Karpas-422 (cell line): ENCODE results near the gene FGFR3. TPM values are rescaled to one million over a fixed set of nuclear protein-coding genes. Genes with fewer than 3 reads are reported as not detected.

Experiments used
- DNase-seq: peaks from one replicate; pipeline ENCODE4 v3.0.0-alpha.2; 2015
- H2AFZ ChIP-seq: fragments of 200-600 bp; sonication (generic); 2 replicates; pipeline ENCODE4 v1.6.1; 2014; ENCODE audit warnings: antibody characterized with exemption, low read length, mixed read lengths
- H3K27ac ChIP-seq: fragments of 200-600 bp; sonication (generic); 2 replicates; pipeline ENCODE4 v1.5.1; 2014; ENCODE audit warnings: mild to moderate bottlenecking, low read length, moderate library complexity
- H3K27me3 ChIP-seq: fragments of 200-600 bp; sonication (generic); 2 replicates; pipeline ENCODE4 v1.6.1; 2014; ENCODE audit warnings: low read length, mixed read lengths
- H3K36me3 ChIP-seq: fragments of 200-600 bp; sonication (generic); 2 replicates; pipeline ENCODE4 v1.6.1; 2014; ENCODE audit warnings: low read length, mixed read lengths; ENCODE audit not compliant: insufficient read depth
- H3K4me1 ChIP-seq: fragments of 200-600 bp; sonication (generic); 2 replicates; pipeline ENCODE4 v1.6.1; 2014; ENCODE audit warnings: mild to moderate bottlenecking, low read length, mixed read lengths
- H3K4me2 ChIP-seq: fragments of 200-600 bp; sonication (generic); 2 replicates; pipeline ENCODE4 v1.6.1; 2014; ENCODE audit warnings: low read length, low read depth, mild to moderate bottlenecking; ENCODE audit not compliant: poor library complexity, severe bottlenecking
- H3K4me3 ChIP-seq: fragments of 200-600 bp; sonication (generic); 2 replicates; pipeline ENCODE4 v1.5.1; 2014; ENCODE audit warnings: mild to moderate bottlenecking, antibody characterized with exemption, low read length, mixed read lengths
- H3K79me2 ChIP-seq: fragments of 200-600 bp; sonication (generic); 2 replicates; pipeline ENCODE4 v1.6.1; 2014; ENCODE audit warnings: mild to moderate bottlenecking, low read length, mixed read lengths
- H3K9ac ChIP-seq: fragments of 200-600 bp; sonication (generic); 2 replicates; pipeline ENCODE4 v1.6.0; 2014; ENCODE audit warnings: low read length
- H3K9me2 ChIP-seq: fragments of 200-600 bp; sonication (generic), shearing (Covaris generic); replicated peaks from 2 replicates; pipeline ENCODE4 v1.6.0; 2014; ENCODE audit warnings: mild to moderate bottlenecking, low read length, moderate library complexity; ENCODE audit not compliant: insufficient read depth
- H3K9me3 ChIP-seq: fragments of 300-700, 200-600 bp; sonication (generic); 2 replicates; pipeline ENCODE4 v1.6.1; 2014; ENCODE audit warnings: low read length, mixed read lengths
- H4K20me1 ChIP-seq: fragments of 200-600 bp; sonication (generic); 2 replicates; pipeline ENCODE4 v1.6.1; 2014; ENCODE audit warnings: mild to moderate bottlenecking, antibody characterized with exemption, low read length, low read depth; ENCODE audit not compliant: insufficient read depth
- total RNA-seq: library from RNA; depleted of rRNA; stranded (reverse); fragments of >200 nt; shearing (Covaris generic); gene quantifications from 2 replicates; pipeline ENCODE4 v1.2.3, GENCODE V29; 2014; ENCODE audit warnings: low replicate concordance

Gene FGFR3
- total RNA-seq, 1 experiment from 2014 or later = not detected

DNA sequence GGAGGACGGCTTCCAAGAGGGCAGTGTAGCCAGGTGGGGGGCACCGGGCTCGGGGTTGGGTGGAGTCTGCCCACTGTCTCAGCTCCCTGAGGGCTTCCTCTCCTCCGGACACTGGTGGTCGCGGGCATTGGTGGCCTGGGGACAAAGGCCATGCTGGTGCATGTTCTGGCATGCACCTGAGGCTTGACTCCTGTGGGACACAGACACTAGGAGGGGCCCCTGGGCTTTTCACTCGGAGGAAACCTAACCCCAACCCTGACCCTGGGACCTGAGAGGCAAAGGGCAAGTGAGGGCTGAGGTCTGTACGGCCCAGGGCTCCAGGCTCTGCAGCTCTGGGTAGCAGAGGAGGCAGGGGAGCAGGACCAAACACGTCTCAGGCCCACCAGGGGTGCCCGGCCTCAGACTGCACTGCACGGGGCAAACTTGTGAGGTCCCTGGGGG lies 22.3 kb upstream of the FGFR3 start:
- Histone ChIP-seq H3K27me3 (no peaks in the 10 kb centered on the region), H3K4me1 (peaks cover 54% of the 10 kb centered on the region), H3K27ac (no peak overlapping the region), H3K4me2 (no peak overlapping the region), H4K20me1 (peaks cover 24% of the 10 kb centered on the region; the same call in 1 of the 2 replicates), H3K4me3 (no peak overlapping the region), H3K9ac (no peak overlapping the region), H3K9me2 (no peaks in the 10 kb centered on the region), H3K79me2 (no peaks in the 10 kb centered on the region), H3K9me3 (no peaks in the 10 kb centered on the region), H2AFZ (no peak overlapping the region), H3K36me3 (no peaks in the 10 kb centered on the region)
- no peak for DNase-seq

DNA sequence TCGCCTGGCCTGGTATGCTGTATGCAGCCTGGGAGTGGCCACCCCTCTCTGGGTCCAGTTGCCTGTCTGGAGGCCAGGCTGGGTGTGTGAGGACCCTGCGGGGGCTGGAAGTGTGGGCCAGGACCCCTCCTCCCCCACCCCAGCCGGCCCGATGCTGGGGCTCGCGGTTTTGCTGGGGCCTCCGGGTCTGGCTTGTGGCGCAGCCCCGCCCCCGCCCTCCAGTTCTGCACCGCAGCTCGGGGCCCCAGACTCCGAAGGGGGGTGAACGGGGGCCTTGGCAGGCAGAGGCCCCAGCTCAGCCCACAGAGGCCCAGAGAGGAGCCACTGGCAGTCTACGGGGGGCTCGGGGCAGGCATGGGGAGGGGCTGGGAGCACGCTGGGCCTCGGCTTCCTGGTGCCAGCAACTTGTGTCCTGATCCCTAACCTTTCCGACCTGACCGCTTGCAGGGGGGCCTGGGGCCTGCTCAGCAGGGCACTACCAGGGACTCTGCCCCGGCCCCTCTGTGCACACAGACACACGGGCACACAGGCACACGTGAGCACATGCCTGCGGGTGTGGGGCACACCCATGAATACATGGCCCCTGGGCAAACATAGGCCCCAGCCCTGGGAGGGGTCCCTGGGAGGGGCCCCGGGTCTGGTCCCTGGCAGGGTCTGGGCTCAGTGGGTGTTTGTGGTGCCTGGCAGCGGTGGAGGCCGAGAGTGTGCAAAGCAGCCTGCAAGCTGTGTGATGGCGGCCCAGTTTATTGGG lies 21.4 kb upstream of the FGFR3 start:
- no peak overlapping the region for H3K9ac ChIP-seq
- no peaks in the 10 kb centered on the region for H3K27me3 ChIP-seq
- H3K4me2 ChIP-seq = no peak overlapping the region
- no peaks in the 10 kb centered on the region for H3K9me2 ChIP-seq
- no peak for DNase-seq
- no peak overlapping the region for H3K27ac ChIP-seq
- H3K79me2 ChIP-seq = no peaks in the 10 kb centered on the region
- no peaks in the 10 kb centered on the region for H3K36me3 ChIP-seq
- H4K20me1 ChIP-seq = peaks cover 15% of the 10 kb centered on the region; the same call in 1 of the 2 replicates
- no peaks in the 10 kb centered on the region for H3K9me3 ChIP-seq
- H3K4me3 ChIP-seq = no peak overlapping the region
- no peak overlapping the region for H2AFZ ChIP-seq
- peaks cover 52% of the 10 kb centered on the region for H3K4me1 ChIP-seq

DNA sequence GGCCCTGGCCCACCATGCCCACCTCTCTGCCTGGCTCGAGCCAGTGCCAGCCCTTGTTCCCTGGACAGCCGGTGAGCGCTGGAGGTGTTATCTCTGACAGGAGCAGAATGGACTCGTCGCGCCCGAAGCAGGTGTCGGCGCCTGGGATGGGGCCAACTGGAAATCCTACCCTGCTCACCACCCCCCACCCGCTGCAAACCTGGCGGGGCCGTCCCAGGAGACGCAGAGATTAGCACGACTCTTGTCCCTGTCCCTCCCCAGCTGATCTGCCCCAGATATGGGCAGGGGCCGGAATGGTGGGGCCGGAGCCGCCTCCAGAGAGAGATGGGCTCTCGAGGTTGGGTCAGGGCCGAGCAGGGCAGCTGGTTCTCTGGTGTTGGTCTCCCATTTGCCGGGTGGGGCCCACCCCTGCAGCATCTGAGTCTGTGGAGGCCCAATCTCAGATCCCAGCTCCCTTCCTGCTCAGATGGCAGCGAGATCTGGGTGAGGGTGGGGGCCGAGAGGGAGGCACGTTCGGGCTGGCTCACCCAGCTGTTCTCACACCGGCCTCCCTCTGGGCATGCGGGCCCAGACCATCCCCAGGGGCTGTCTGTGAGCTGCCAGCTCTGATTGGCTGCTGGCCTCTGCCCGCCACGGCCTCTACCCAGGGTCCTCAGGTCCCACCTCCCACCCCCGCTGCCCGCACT lies 20.1 kb upstream of the FGFR3 start:
- Histone ChIP-seq H3K4me2 (no peak overlapping the region), H3K36me3 (no peaks in the 10 kb centered on the region), H4K20me1 (peaks cover 14% of the 10 kb centered on the region; the same call in 1 of the 2 replicates), H3K4me1 (peaks cover 48% of the 10 kb centered on the region), H3K9me3 (no peaks in the 10 kb centered on the region), H3K9me2 (no peaks in the 10 kb centered on the region), H3K27me3 (no peaks in the 10 kb centered on the region), H3K4me3 (no peak overlapping the region), H3K9ac (no peak overlapping the region), H3K79me2 (no peaks in the 10 kb centered on the region), H3K27ac (no peak overlapping the region), H2AFZ (no peak overlapping the region)
- DNase-seq = no peak

DNA sequence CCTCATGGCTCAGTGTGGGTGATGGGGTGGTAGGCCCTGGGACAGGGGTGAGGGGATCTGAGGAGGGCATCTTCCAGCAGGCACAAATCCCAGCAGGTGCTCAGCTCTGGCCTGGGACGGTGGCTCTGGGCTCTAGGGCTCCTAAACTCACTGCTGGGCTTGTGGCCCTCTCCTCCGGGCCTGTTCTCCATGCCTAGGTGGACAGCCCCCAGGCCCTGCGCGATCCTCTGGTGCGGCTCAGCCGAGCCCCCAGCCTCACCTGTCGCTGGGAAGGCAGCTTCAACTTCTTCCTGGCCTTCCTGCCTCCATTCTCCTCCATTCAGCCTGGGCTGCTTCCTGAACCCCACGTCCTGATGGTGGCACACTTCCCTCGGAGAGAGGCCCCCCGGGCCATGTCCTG lies 19.3 kb upstream of the FGFR3 start:
- DNase-seq = no peak
- no peaks in the 10 kb centered on the region for H3K9me2 ChIP-seq
- H3K4me1 ChIP-seq = peaks cover 41% of the 10 kb centered on the region
- H3K9me3 ChIP-seq = no peaks in the 10 kb centered on the region
- H3K4me3 ChIP-seq = no peak overlapping the region
- H3K36me3 ChIP-seq = no peaks in the 10 kb centered on the region
- H2AFZ ChIP-seq = no peak overlapping the region
- peaks cover 10% of the 10 kb centered on the region; the same call in 1 of the 2 replicates for H4K20me1 ChIP-seq
- no peak overlapping the region for H3K4me2 ChIP-seq
- no peak overlapping the region for H3K9ac ChIP-seq
- no peaks in the 10 kb centered on the region for H3K79me2 ChIP-seq
- no peak overlapping the region for H3K27ac ChIP-seq
- H3K27me3 ChIP-seq = no peaks in the 10 kb centered on the region

DNA sequence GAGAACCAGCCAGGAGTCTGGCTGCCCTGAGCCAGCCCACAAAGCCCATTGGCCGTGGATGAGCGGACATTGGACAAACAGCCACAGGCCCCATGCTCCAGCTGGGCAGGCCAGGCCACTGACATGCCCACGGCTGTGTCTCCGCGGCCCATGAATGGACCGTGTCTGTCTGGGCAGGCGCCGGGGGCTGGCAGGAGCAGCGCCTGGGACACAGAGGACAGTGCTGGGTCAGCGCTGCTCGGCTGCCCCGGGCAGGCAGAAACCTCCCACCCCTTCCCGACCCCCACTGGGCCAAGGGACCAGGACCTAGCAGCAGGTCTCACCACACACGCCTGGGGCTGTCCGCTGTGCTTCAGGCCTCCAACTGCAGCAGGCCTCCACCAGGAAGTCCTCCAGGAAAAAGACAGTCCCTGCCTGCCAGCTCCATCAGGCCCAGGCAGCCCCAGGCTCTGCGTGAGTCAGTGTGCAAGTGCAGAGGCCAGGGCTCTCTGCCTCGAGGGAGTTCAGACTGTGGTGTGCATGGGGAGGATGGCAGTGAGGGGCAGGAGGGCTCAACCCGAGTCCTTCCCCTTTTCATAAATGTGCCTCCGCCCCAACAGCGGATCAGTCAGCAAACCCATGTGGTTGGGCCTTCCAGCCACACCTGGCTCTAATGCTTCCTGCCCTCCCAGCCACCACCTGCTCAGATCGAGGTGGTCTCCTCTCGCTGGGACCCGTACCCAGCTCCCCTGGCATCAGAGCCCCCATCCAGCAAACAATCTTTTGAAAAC lies 17.2 kb upstream of the FGFR3 start:
- Histone ChIP-seq H3K9ac (no peak overlapping the region), H2AFZ (no peak overlapping the region), H3K9me3 (no peaks in the 10 kb centered on the region), H3K27me3 (no peaks in the 10 kb centered on the region), H3K4me1 (peaks cover 33% of the 10 kb centered on the region), H3K9me2 (no peaks in the 10 kb centered on the region), H3K36me3 (no peaks in the 10 kb centered on the region), H3K27ac (no peak overlapping the region), H3K4me2 (no peak overlapping the region), H3K4me3 (no peak overlapping the region), H3K79me2 (no peaks in the 10 kb centered on the region), H4K20me1 (peaks cover 9% of the 10 kb centered on the region; the same call in 1 of the 2 replicates)
- DNase-seq = peak; percentile 82

DNA sequence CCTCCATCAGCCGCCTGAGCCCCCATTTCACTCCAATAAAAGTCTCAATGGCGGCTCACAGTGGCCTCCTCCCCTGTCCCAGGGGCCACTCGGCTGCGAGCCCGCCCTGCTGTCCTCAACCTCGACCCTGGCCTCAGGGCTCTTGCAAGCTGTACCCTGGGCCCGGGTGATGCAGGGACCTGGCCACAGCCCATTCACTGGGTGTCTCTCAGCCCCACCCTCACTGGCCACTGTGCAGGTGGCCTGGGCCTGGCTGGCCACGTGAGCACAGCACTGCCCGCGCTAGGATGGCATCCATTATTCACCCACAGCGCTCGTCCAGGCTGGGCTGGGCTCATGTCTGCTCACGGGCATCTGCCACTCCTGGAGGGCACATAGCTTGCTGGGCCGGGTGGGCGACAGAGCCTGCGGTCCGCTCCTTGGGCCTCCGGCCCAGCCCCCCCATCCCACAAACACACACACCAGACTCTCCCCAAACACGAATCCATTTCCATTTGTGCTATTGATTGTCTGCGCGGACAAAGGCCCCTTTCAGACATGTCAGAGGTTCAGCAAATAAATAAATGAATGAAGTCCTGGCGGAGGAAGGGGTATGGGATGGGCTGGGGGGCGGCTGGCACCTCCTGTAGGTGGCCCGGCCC lies 16.5 kb upstream of the FGFR3 start:
- Histone ChIP-seq H3K9ac (no peak overlapping the region), H3K9me2 (no peaks in the 10 kb centered on the region), H3K27me3 (no peaks in the 10 kb centered on the region), H3K4me1 (peaks cover 26% of the 10 kb centered on the region), H3K4me3 (no peak overlapping the region), H3K9me3 (no peaks in the 10 kb centered on the region), H4K20me1 (peaks cover 9% of the 10 kb centered on the region; the same call in 1 of the 2 replicates), H3K27ac (no peak overlapping the region), H2AFZ (no peak overlapping the region), H3K79me2 (no peaks in the 10 kb centered on the region), H3K36me3 (no peaks in the 10 kb centered on the region), H3K4me2 (no peak overlapping the region)
- no peak for DNase-seq

DNA sequence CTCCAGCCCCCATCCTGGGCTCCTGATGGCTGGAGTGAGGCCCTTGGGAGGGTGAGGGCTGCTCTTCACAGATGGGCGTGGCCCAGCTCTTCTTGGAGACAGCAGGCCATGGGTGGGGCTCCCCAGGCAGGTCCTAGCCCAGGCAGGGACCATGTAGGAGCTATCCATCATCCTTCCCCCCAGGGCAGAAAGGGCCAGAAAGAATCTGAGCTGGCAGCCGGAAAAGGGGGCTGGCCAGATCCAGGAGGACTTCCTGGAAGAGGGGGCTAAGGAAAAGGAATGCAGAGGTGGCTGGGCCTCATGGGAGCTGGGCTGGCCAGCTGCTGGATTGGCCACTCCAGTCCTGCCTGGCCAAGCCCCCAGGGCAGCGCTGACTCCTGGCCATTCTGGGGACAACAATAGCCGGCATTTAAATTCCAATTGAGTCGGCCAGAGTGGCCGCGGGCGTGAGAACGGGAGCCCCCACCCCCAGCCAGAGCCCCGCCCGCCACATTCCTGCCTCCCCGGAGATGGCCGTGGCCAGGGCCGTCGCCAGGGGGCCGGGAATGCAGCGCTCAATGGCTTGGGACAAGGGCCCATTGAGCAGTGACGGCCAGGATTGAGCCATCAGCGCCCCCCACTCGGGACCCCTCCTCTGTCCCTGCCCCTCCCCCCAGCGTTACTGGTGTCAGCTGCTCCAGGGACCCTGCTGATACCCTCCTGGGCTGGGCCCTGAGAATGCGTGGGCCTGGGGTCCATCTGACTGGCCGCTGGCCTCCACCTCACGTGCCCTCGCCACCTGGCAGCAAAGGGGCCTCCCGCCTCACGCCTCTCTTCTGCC lies 15.1 kb upstream of the FGFR3 start:
- H3K4me3 ChIP-seq = no peak overlapping the region
- H3K79me2 ChIP-seq = no peaks in the 10 kb centered on the region
- peaks cover 17% of the 10 kb centered on the region for H3K4me1 ChIP-seq
- peaks cover 4% of the 10 kb centered on the region; the same call in 1 of the 2 replicates for H4K20me1 ChIP-seq
- no peaks in the 10 kb centered on the region for H3K9me2 ChIP-seq
- no peak for DNase-seq
- no peaks in the 10 kb centered on the region for H3K27me3 ChIP-seq
- no peak overlapping the region for H3K4me2 ChIP-seq
- no peaks in the 10 kb centered on the region for H3K9me3 ChIP-seq
- H3K36me3 ChIP-seq = no peaks in the 10 kb centered on the region
- no peak overlapping the region for H3K9ac ChIP-seq
- H3K27ac ChIP-seq = no peak overlapping the region
- no peak overlapping the region for H2AFZ ChIP-seq
